Brain pericyte (primary cell): ENCODE results near the gene RAB18.
"Not testable (repeated sequence)": the region's sequence is repeated elsewhere in the genome, so short reads cannot be mapped to it uniquely, and the experiment has no call there.

Experiments used
- DNase-seq: peaks from one replicate; pipeline ENCODE4 v3.0.0-alpha.2; 2012; ENCODE audit warnings: low read depth, low spot score

Gene RAB18

GRCh38 chr10:27504808-27505460 lies 830 bp downstream of the RAB18 start:
- no peak for DNase-seq

DNA sequence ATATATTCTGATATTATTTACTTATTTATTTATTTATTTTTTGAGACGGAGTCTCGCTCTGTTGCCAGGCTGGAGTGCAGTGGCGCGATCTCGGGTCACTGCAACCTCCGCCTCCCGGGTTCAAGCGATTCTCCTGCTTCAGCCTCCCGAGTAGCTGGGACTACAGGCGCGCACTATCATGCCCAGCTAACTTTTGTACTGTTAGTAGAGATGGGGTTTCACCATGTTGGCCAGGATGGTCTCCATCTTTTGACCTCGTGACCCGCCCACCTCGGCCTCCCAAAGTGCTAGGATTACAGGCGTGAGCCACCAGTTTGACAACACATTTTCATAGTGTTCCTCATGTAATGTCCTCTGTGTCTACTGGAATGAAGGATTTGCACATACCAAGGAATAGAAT lies 1.4 kb downstream of the RAB18 start:
- not testable (repeated sequence) for DNase-seq

DNA sequence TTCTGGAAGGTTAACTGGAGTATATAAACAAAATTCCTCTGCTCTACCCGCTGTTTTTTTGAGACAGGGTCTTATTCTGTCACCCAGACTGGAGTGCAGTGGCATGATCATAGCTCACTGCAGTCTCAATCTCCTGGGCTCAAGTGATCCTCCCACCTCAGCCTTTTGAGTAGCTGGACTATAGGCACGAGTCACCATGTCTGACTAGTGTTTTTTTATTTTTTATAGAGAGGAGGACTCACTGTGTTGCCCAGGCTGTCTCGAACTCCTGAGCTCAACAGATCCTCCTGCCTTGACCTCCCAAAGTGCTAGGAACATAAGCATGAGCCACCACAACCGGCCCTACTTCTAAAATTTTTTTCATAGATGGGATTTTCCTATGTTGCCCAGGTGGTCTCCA lies 2.2 kb downstream of the RAB18 start:
- DNase-seq = no peak

- no peak for DNase-seq
These were observed 8.4 kb downstream of the RAB18 start for GRCh38 chr10:27512548-27512947.

GRCh38 chr10:27513451-27514191 lies 9.5 kb downstream of the RAB18 start:
- no peak for DNase-seq

- no peak for DNase-seq
These were observed 10.1 kb downstream of the RAB18 start for GRCh38 chr10:27514243-27514642.

GRCh38 chr10:27518261-27518660 lies 14.2 kb downstream of the RAB18 start:
- DNase-seq = no peak

DNA sequence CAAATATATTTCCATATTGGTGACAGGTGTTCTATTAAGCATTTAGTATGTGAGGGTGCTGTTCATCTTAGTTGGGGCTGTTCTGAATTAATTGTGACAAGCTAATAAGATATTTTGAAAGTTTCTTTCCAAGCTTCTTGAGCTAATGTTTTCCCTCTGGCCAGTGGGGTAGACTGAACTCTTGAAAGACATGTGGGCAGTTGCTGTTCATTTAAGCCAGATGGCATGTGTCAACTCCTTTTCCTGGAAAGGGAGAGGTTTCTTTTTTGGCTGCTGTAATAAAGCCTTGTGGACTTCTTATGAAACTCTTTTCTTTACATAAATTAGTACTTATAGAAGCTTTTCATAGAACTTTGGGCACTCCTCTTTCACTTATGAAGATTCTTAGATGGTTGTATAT lies 21.7 kb downstream of the RAB18 start:
- no peak for DNase-seq

- DNase-seq = no peak
These were observed 22.1 kb downstream of the RAB18 start for GRCh38 chr10:27526242-27526641.

- DNase-seq = no peak
These were observed 23.7 kb downstream of the RAB18 start for GRCh38 chr10:27527666-27528295.

- DNase-seq = no peak
These were observed 25.1 kb downstream of the RAB18 start for GRCh38 chr10:27529010-27529783.

DNA sequence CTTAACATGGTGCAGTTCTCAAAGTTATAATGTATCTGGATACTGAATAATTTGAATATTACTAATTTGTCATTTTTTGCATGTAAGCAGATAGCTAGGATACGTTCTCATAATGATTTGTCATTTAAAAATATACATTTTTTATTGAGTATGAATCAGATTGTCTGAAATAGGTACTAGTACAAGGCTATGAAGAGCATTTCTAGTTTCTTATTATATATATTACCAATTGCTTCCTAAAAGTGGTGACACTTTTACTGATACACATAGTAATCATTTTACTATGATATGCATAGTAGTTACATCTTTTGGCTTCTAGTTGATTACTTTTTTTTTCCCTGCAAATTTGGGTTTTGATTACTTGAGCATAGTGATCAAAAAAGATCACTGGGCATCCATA lies 26.4 kb downstream of the RAB18 start:
- DNase-seq = no peak

- no peak for DNase-seq
These were observed 27.3 kb downstream of the RAB18 start for GRCh38 chr10:27531336-27531847.

GRCh38 chr10:27534161-27534700 lies 30.1 kb downstream of the RAB18 start:
- no peak for DNase-seq

DNA sequence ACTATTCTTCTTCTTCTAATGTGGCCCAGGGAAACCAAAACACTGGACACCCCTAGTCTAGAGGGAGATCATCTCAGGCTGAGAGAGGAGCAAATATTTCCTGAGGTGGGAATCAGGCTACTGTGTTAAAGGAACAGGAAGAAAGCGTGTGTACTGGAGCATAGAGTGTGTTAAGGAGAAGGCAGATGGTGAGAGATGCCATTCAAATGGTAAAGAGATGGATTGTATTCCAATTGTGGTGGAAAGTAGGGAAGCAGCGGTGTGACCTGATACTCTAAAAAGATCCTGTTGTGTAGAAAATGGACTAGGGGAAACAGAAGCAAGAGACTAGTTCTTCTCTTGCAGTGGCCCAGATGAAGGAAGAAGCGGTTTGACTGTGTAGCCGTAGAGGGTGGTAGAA lies 31.2 kb downstream of the RAB18 start:
- no peak for DNase-seq

DNA sequence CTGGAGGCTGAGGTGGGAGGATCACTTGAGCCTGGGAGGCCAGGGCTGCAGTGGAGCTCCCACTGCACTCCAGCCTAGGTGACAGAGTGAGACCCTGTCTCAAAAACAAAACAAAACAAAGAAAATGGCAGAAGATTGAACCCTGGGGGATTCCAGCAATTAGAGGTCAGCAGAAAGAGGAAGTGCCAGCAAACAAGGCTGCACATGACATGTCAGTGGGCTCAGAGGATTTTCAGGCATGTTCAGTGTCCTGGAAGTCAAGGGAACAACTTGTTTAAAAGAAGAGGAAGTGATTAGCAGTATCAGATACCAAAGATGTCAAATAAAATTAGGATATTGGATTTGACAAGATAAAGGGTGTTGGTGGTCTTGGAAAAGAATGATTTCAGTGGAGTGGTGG lies 32.3 kb downstream of the RAB18 start:
- no peak for DNase-seq

DNA sequence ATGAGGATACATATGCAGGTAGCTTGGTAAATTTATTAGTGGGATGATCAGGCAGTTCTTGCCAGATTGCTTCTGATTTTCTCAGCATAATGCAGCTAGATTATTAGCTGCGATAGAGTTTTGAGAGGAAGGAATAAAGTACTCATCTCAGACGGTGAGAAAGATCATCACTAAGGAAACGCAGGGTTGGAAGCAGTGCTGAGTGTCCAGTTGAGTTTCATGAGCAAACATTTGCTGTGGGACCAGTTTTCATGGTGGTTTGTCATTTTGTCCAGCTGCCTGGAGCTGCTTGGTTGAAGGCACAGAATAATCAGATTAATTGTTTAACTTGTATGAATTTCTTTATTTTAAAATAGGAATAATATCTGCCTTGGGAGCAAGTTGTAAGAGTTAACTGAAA lies 33.1 kb downstream of the RAB18 start:
- DNase-seq = no peak

GRCh38 chr10:27537787-27538186 lies 33.7 kb downstream of the RAB18 start:
- no peak for DNase-seq

DNA sequence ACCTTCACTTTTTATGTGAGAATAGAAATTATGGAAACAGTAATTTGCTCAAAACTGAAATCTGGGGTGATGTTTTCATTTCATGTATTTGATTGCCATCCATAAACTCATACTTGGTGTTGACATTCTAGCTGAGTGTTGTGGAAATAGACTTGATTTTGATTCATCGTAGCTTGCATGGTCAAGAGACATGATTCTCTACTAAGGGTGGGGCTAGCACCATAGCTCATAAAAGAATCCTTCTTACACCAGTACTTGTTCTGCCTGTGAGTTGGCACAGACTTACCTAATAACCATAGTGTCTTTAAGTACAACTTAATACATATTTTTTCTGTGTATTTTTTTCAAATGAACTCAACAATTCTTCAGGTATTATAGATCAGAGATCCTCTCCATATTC lies 36.6 kb downstream of the RAB18 start:
- no peak for DNase-seq

DNA sequence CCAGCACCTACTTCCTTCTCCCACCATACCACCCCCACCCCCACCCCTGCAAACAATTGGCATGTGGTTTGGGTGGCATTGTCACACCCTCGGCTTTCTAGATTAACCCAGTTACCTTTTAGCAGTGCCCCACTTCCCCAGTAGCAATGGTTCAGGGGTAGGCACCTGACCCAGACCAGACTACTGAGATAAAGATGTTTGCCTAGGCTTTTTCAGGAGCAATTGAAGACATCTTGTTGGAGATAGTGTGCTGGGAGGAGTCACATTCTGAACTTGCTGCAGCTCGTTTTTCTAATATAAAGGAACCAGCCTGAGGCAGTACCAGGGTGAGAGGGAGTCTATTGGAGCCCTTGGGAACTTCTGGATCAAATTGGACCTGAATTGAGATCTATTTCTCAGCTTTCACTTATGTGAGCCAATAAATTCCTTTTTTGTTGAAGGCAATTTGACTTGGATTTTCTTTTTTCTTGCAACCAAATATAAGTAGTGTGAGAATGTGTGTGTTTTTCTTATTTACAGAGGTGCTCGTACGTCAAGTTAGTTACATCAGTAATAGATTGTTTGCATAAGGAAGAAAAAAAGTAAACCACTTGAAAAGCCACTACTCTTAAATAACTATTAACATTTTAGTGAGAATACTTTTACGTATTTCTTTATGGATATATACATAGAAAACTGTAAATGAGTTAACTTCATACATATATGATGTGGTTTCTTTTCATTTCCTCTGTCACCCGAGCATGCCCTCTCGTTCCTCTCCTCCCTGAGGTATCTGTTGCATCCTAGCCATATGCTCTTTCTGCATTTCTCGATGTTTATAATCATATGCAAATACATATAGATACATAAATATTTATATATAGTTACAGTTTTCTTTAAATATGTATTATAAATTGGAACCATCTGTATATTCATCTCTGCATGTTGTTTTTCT lies 38.0 kb downstream of the RAB18 start:
- DNase-seq = no peak

DNA sequence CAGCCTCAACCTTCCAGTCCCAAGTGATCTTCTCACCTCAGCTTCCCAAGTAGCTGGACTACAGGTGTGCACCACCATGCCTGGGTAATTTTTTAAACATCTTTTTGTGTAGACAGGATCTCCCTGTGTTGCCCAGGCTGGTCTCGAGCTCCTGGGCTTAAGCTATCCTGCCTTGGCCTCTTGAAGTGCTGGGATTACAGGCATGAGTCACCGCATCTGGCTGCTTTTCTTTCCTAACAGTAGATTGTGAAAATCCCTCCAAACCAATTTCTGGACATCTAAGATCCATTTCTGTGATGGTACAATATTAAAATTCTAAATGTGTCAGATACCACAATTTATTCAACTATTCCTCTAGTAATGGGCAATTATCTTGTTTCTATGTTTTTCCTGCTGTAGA lies 38.7 kb downstream of the RAB18 start:
- DNase-seq = peak; percentile 1
